Gastrocnemius medialis (tissue), 4 donors: ENCODE measurements around the gene KLHL34.

Experiments
- POLR2A ChIP-seq, 2 donors: fragments of 450-650 bp; IDR thresholded peaks; one replicate each; pipeline ENCODE4 v1.6.1; 2017; ENCODE audit warnings: antibody characterized with exemption in 2 of 2, mild to moderate bottlenecking in 2 of 2, moderate library complexity in 2 of 2
- TF ChIP-seq, protein P1 (sequence below), 5 experiments: fragments of 450-650 bp in 3 of 5; fragments of 200-600 bp in 2 of 5; sonication (generic) in 2 of 5; IDR thresholded peaks in 4 of 5; conservative IDR thresholded peaks in 1 of 5; 1 replicate in 4 of 5; 2 replicates in 1 of 5; pipeline ENCODE4 v1.5.1; 2016 to 2019; ENCODE audit warnings: antibody characterized with exemption in 5 of 5, mild to moderate bottlenecking in 3 of 5, moderate library complexity in 3 of 5

DNA sequence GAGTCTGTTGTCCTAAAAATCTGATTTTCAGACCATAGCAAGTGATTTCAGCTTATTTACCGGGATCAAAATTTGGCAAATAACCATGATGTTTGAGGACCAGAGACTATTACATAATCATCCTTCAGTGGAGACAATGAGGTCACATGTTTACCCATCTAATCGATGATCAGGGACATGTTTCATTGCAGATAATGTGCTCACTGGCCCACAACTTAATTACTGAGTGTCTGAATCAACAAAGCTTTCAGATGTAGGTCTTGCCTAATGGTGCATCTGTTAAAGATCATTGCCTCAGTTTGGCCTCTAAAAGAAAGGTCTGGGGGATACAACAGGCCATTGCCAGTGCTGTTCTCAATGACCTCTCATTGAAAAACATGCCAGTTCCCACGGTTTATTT lies 42.8 kb upstream of the KLHL34 start:
- TF ChIP-seq, protein P1, sequence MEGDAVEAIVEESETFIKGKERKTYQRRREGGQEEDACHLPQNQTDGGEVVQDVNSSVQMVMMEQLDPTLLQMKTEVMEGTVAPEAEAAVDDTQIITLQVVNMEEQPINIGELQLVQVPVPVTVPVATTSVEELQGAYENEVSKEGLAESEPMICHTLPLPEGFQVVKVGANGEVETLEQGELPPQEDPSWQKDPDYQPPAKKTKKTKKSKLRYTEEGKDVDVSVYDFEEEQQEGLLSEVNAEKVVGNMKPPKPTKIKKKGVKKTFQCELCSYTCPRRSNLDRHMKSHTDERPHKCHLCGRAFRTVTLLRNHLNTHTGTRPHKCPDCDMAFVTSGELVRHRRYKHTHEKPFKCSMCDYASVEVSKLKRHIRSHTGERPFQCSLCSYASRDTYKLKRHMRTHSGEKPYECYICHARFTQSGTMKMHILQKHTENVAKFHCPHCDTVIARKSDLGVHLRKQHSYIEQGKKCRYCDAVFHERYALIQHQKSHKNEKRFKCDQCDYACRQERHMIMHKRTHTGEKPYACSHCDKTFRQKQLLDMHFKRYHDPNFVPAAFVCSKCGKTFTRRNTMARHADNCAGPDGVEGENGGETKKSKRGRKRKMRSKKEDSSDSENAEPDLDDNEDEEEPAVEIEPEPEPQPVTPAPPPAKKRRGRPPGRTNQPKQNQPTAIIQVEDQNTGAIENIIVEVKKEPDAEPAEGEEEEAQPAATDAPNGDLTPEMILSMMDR (IDR thresholded peaks at IDR 0.05 in 4 of 5, conservative IDR thresholded peaks at IDR 0.05 in 1 of 5): no peak
- no peak for TF ChIP-seq POLR2A (IDR thresholded peaks at IDR 0.05)
